ENCODE data around the gene PTPN14.

GRCh38 chr1:214380396-214380795 is 171.0 kb downstream of the PTPN14 start:
- TF ChIP-seq CTCF (IDR thresholded peaks at IDR 0.05) (no peak), POLR2A (IDR thresholded peaks at IDR 0.05) (no peak)
